HEK293 (cell line): ENCODE data around the gene HOXA6.
A peak's percentile ranks its signal among the peaks of the same experiment; 100 is the strongest.

ENCODE experiments used
- CTCF ChIA-PET: fragments of 350-600 bp; formaldehyde crosslinking; extraction: SDS; loops from one replicate; lab custom pipeline; 2021; ENCODE audit warnings: antibody characterized with exemption; lab: Yijun Ruan, JAX
- POLR2A ChIA-PET: fragments of 300-600 bp; formaldehyde crosslinking; extraction: SDS; loops from one replicate; lab custom pipeline; 2020; ENCODE audit warnings: antibody characterized with exemption, inconsistent platforms; lab: Yijun Ruan, JAX
- H3K27ac ChIP-seq: fragments of 200-500 bp; sonication (Bioruptor generic); 2 replicates; pipeline ENCODE4 v1.5.1; 2014; ENCODE audit warnings: low read depth, low read length, control low read depth, inconsistent platforms; ENCODE audit errors: extremely low read depth
- H3K36me3 ChIP-seq, 2 experiments: fragments of 200-500 bp in 1 of 2; sonication (Bioruptor generic) in 1 of 2; 1 replicate in 1 of 2; 2 replicates in 1 of 2; pipeline ENCODE4 v1.5.1; 2014 to 2017; ENCODE audit warnings: inconsistent platforms in 2 of 2, low read length in 2 of 2; ENCODE audit not compliant: control insufficient read depth in 2 of 2, insufficient read depth in 1 of 2
- H3K4me1 ChIP-seq: fragments of 200-500 bp; sonication (Bioruptor generic); 2 replicates; pipeline ENCODE4 v1.5.1; 2014; ENCODE audit warnings: mild to moderate bottlenecking, low read length, inconsistent platforms; ENCODE audit not compliant: control insufficient read depth, insufficient read depth
- H3K4me3 ChIP-seq: 2 replicates; pipeline ENCODE4 v1.5.1; 2011; ENCODE audit warnings: low read depth, mild to moderate bottlenecking, control low read depth, low read length, moderate library complexity
- H3K9me3 ChIP-seq: fragments of 200-500 bp; sonication (Bioruptor generic); 2 replicates; pipeline ENCODE4 v1.5.1; 2014; ENCODE audit warnings: low read depth, low read length, inconsistent platforms; ENCODE audit not compliant: control insufficient read depth, insufficient read depth
- GLI4 ChIP-seq: fragments of 450-650 bp; formaldehyde crosslinking; IDR thresholded peaks from 2 replicates; pipeline ENCODE4 v1.5.1; 2016; ENCODE audit warnings: missing biosample characterization, missing genetic modification characterization
- GLIS2 ChIP-seq: fragments of 450-650 bp; formaldehyde crosslinking; IDR thresholded peaks from 2 replicates; pipeline ENCODE4 v1.5.1; 2016; ENCODE audit warnings: missing biosample characterization, missing genetic modification characterization
- KLF1 ChIP-seq: fragments of 450-650 bp; formaldehyde crosslinking; IDR thresholded peaks from 2 replicates; pipeline ENCODE4 v1.5.1; 2016; ENCODE audit warnings: missing biosample characterization, missing genetic modification characterization
- KLF8 ChIP-seq: fragments of 450-650 bp; formaldehyde crosslinking; IDR thresholded peaks from 2 replicates; pipeline ENCODE4 v1.5.1; 2016; ENCODE audit warnings: missing biosample characterization, missing genetic modification characterization
- TCF7L2 ChIP-seq: IDR thresholded peaks from 2 replicates; pipeline ENCODE4 v1.6.1; 2011; ENCODE audit warnings: low read depth, mild to moderate bottlenecking, inconsistent platforms, low read length, moderate library complexity, borderline replicate concordance
- ZBTB21 ChIP-seq: fragments of 450-650 bp; formaldehyde crosslinking; IDR thresholded peaks from 2 replicates; pipeline ENCODE4 v1.5.1; 2017; ENCODE audit warnings: missing biosample characterization, missing genetic modification characterization
- ZBTB26 ChIP-seq: fragments of 450-650 bp; formaldehyde crosslinking; optimal IDR thresholded peaks from 2 replicates; pipeline ENCODE3; 2016; ENCODE audit warnings: missing biosample characterization, mild to moderate bottlenecking, missing genetic modification characterization
- ZFP41 ChIP-seq: fragments of 450-650 bp; formaldehyde crosslinking; IDR thresholded peaks from 2 replicates; pipeline ENCODE4 v1.5.1; 2016; ENCODE audit warnings: missing biosample characterization, missing genetic modification characterization, borderline replicate concordance
- ZNF112 ChIP-seq: fragments of 450-650 bp; formaldehyde crosslinking; IDR thresholded peaks from 2 replicates; pipeline ENCODE4 v1.5.0; 2017; ENCODE audit warnings: missing biosample characterization, missing genetic modification characterization
- ZNF184 ChIP-seq: fragments of 450-650 bp; IDR thresholded peaks from 2 replicates; pipeline ENCODE4 v1.5.1; 2018; ENCODE audit warnings: missing biosample characterization, mild to moderate bottlenecking, missing genetic modification characterization
- ZNF23 ChIP-seq: fragments of 450-650 bp; formaldehyde crosslinking; IDR thresholded peaks from 2 replicates; pipeline ENCODE4 v1.5.1; 2016; ENCODE audit warnings: missing biosample characterization, missing genetic modification characterization, borderline replicate concordance
- ZNF274 ChIP-seq, 2 experiments: fragments of 200-500 bp in 1 of 2; fragments of 450-650 bp in 1 of 2; sonication (Bioruptor generic) in 1 of 2; formaldehyde crosslinking in 1 of 2; IDR thresholded peaks; 2 replicates each; pipeline versions ENCODE4 v1.5.1 to v1.6.1; 2014 to 2016; ENCODE audit warnings: borderline replicate concordance in 1 of 2, inconsistent platforms in 1 of 2, low read length in 1 of 2, missing biosample characterization in 1 of 2, missing genetic modification characterization in 1 of 2
- ZNF433 ChIP-seq: fragments of 450-650 bp; formaldehyde crosslinking; IDR thresholded peaks from 2 replicates; pipeline ENCODE4 v1.5.1; 2016; ENCODE audit warnings: missing biosample characterization, missing genetic modification characterization, low read depth
- ZNF544 ChIP-seq: fragments of 450-650 bp; formaldehyde crosslinking; IDR thresholded peaks from 2 replicates; pipeline ENCODE4 v1.5.0; 2017; ENCODE audit warnings: missing biosample characterization, missing genetic modification characterization
- ZNF624 ChIP-seq: fragments of 450-650 bp; formaldehyde crosslinking; IDR thresholded peaks from 2 replicates; pipeline ENCODE4 v1.5.1; 2017; ENCODE audit warnings: missing biosample characterization, missing genetic modification characterization
- ZNF677 ChIP-seq: fragments of 450-650 bp; IDR thresholded peaks from 2 replicates; pipeline ENCODE4 v1.5.0; 2018; ENCODE audit warnings: missing biosample characterization, mild to moderate bottlenecking, missing genetic modification characterization, moderate library complexity
- ZSCAN5A ChIP-seq: fragments of 450-650 bp; formaldehyde crosslinking; IDR thresholded peaks from 2 replicates; pipeline ENCODE4 v1.5.1; 2016; ENCODE audit warnings: missing biosample characterization, missing genetic modification characterization
- TF ChIP-seq, protein P1 (sequence below): fragments of 450-650 bp; formaldehyde crosslinking; IDR thresholded peaks from 2 replicates; pipeline ENCODE4 v1.5.1; 2016; ENCODE audit warnings: missing biosample characterization, missing genetic modification characterization
- TF ChIP-seq, protein P2 (sequence below): fragments of 450-650 bp; formaldehyde crosslinking; IDR thresholded peaks from 2 replicates; pipeline ENCODE4 v1.5.1; 2017; ENCODE audit warnings: missing biosample characterization, missing genetic modification characterization
- TF ChIP-seq, protein P3 (sequence below): fragments of 450-650 bp; formaldehyde crosslinking; IDR thresholded peaks from 2 replicates; pipeline ENCODE4 v1.5.1; 2016; ENCODE audit warnings: missing biosample characterization, missing genetic modification characterization
- TF ChIP-seq, protein P4 (sequence below): fragments of 450-650 bp; formaldehyde crosslinking; IDR thresholded peaks from 2 replicates; pipeline ENCODE4 v1.5.1; 2016; ENCODE audit warnings: missing biosample characterization, missing genetic modification characterization, borderline replicate concordance

Gene HOXA6

DNA sequence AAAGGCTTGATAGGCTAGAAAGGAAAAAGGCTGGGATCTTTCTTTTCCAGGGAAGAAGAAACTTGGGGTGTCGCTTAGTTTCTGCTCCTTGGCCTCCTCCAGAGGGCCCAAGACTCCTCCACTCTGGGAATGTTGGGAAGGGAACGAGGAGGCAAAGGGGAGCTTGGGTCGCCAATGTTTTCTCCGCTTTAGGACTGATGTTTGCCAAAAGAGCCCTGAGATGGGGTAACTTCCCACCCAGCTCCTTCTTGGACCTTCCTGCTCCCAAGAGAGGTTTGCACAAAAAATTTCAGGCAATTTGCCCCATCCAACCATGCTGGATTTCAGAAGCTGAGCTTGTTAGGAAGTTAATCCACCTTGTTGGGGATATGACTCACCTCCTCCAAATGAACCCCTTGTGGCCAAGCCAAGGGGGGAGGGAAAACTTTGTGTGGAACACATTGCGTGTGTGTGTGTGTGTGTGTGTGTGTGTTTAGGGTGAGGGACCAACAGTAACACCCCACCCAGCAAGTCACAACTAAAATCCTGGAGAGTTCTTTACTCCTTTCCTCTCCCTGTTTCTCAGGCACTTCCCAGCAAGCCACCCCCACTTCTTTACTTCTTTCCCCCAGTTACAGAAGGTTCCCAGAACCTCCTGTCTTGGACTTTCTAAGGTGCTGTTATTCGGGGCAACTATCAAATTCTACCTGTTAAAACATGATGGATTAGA, 36.4 kb downstream of the HOXA6 start:
- peaks cover 9% of the 10 kb centered on the region for H3K4me1 ChIP-seq
- ChIA-PET CTCF (interaction anchor here (0.9 to 1.9 kb wide), 6 partner anchors 9 to 257 kb away, joined by 3 to 6 read pairs (median 4); partner anchors contain the start of genes HOXA4 and HOXA5), POLR2A (interaction anchor here (0.7 to 3.2 kb wide), 8 partner anchors 9 to 247 kb away, joined by 3 to 31 read pairs (median 4); partner anchors contain the start of genes HOXA1, HOXA4 and SKAP2)
- H3K9me3 ChIP-seq, result no peaks in the 10 kb centered on the region
- H3K36me3 ChIP-seq, result peaks cover 11 to 25% of the 10 kb centered on the region in 2 experiments
- peak overlapping the region; percentile 70 for H3K4me3 ChIP-seq
- peak overlapping the region; percentile 99 for H3K27ac ChIP-seq
- TF ChIP-seq ZNF433 (tag by site-specific recombination) (no peak), ZBTB26 (tag by site-specific recombination) (no peak), ZNF274 (IDR thresholded peaks at IDR 0.05; ENCODE audit: low read length) (no peak), ZNF274 (tag by site-specific recombination; IDR thresholded peaks at IDR 0.05; ENCODE audit: borderline replicate concordance) (no peak), ZSCAN5A (tag by site-specific recombination) (no peak), ZFP41 (no peak), ZNF184 (no peak), ZBTB21 (tag by site-specific recombination) (no peak), TCF7L2 (no peak), GLI4 (tag by site-specific recombination) (no peak), ZNF544 (tag by site-specific recombination) (no peak), KLF8 (tag by site-specific recombination) (no peak), GLIS2 (tag by site-specific recombination) (no peak), ZNF677 (no peak), KLF1 (tag by site-specific recombination) (no peak), ZNF23 (tag by site-specific recombination) (no peak), ZNF624 (no peak), ZNF112 (tag by site-specific recombination) (no peak)
- TF ChIP-seq, protein P1, sequence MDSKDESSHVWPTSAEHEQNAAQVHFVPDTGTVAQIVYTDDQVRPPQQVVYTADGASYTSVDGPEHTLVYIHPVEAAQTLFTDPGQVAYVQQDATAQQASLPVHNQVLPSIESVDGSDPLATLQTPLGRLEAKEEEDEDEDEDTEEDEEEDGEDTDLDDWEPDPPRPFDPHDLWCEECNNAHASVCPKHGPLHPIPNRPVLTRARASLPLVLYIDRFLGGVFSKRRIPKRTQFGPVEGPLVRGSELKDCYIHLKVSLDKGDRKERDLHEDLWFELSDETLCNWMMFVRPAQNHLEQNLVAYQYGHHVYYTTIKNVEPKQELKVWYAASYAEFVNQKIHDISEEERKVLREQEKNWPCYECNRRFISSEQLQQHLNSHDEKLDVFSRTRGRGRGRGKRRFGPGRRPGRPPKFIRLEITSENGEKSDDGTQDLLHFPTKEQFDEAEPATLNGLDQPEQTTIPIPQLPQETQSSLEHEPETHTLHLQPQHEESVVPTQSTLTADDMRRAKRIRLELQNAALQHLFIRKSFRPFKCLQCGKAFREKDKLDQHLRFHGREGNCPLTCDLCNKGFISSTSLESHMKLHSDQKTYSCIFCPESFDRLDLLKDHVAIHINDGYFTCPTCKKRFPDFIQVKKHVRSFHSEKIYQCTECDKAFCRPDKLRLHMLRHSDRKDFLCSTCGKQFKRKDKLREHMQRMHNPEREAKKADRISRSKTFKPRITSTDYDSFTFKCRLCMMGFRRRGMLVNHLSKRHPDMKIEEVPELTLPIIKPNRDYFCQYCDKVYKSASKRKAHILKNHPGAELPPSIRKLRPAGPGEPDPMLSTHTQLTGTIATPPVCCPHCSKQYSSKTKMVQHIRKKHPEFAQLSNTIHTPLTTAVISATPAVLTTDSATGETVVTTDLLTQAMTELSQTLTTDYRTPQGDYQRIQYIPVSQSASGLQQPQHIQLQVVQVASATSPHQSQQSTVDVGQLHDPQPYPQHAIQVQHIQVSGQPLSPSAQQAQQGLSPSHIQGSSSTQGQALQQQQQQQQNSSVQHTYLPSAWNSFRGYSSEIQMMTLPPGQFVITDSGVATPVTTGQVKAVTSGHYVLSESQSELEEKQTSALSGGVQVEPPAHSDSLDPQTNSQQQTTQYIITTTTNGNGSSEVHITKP (tag by site-specific recombination), result peak; percentile 75
- TF ChIP-seq, protein P2, sequence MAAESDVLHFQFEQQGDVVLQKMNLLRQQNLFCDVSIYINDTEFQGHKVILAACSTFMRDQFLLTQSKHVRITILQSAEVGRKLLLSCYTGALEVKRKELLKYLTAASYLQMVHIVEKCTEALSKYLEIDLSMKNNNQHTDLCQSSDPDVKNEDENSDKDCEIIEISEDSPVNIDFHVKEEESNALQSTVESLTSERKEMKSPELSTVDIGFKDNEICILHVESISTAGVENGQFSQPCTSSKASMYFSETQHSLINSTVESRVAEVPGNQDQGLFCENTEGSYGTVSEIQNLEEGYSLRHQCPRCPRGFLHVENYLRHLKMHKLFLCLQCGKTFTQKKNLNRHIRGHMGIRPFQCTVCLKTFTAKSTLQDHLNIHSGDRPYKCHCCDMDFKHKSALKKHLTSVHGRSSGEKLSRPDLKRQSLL, result no peak
- TF ChIP-seq, protein P3, sequence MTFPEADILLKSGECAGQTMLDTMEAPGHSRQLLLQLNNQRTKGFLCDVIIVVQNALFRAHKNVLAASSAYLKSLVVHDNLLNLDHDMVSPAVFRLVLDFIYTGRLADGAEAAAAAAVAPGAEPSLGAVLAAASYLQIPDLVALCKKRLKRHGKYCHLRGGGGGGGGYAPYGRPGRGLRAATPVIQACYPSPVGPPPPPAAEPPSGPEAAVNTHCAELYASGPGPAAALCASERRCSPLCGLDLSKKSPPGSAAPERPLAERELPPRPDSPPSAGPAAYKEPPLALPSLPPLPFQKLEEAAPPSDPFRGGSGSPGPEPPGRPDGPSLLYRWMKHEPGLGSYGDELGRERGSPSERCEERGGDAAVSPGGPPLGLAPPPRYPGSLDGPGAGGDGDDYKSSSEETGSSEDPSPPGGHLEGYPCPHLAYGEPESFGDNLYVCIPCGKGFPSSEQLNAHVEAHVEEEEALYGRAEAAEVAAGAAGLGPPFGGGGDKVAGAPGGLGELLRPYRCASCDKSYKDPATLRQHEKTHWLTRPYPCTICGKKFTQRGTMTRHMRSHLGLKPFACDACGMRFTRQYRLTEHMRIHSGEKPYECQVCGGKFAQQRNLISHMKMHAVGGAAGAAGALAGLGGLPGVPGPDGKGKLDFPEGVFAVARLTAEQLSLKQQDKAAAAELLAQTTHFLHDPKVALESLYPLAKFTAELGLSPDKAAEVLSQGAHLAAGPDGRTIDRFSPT (tag by site-specific recombination), result no peak
- TF ChIP-seq, protein P4, sequence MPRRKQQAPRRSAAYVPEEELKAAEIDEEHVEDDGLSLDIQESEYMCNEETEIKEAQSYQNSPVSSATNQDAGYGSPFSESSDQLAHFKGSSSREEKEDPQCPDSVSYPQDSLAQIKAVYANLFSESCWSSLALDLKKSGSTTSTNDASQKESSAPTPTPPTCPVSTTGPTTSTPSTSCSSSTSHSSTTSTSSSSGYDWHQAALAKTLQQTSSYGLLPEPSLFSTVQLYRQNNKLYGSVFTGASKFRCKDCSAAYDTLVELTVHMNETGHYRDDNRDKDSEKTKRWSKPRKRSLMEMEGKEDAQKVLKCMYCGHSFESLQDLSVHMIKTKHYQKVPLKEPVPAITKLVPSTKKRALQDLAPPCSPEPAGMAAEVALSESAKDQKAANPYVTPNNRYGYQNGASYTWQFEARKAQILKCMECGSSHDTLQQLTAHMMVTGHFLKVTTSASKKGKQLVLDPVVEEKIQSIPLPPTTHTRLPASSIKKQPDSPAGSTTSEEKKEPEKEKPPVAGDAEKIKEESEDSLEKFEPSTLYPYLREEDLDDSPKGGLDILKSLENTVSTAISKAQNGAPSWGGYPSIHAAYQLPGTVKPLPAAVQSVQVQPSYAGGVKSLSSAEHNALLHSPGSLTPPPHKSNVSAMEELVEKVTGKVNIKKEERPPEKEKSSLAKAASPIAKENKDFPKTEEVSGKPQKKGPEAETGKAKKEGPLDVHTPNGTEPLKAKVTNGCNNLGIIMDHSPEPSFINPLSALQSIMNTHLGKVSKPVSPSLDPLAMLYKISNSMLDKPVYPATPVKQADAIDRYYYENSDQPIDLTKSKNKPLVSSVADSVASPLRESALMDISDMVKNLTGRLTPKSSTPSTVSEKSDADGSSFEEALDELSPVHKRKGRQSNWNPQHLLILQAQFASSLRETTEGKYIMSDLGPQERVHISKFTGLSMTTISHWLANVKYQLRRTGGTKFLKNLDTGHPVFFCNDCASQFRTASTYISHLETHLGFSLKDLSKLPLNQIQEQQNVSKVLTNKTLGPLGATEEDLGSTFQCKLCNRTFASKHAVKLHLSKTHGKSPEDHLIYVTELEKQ, result no peak
